NAMALWA (cell line): ENCODE data around the gene PTH2.

Experiments used
- DNase-seq: peaks from one replicate; pipeline ENCODE4 v3.0.0-alpha.2; 2015; ENCODE audit warnings: low spot score

PTH2 gene

GRCh38 chr19:49430678-49431329 lies 7.6 kb upstream of the PTH2 start:
- peak; percentile 64 for DNase-seq

DNA sequence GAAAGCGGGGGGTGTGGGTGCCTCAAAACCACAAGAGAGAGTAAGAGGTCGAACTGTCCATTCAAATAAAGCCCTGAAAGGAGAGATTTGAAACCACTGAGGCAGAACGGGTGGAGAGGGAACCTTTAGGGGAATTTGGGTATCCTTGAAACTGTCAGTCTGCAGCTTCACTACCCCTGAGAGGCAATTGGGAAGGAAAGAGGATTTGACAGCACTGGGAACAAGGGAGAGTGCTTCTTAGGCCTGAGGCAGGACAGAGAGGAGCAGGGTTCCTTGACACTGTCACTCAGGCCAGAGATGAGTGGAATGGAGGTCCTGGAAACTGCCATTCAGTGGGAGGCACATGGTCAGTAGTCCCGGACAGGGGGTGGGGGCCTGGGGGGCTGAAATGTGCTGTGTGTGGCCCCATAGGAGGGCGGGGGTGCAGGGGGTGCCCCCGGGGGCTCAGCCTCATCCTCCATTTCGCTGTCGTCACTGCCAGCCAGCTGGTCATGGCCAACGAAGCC lies 7.0 kb upstream of the PTH2 start:
- DNase-seq: no peak

DNA sequence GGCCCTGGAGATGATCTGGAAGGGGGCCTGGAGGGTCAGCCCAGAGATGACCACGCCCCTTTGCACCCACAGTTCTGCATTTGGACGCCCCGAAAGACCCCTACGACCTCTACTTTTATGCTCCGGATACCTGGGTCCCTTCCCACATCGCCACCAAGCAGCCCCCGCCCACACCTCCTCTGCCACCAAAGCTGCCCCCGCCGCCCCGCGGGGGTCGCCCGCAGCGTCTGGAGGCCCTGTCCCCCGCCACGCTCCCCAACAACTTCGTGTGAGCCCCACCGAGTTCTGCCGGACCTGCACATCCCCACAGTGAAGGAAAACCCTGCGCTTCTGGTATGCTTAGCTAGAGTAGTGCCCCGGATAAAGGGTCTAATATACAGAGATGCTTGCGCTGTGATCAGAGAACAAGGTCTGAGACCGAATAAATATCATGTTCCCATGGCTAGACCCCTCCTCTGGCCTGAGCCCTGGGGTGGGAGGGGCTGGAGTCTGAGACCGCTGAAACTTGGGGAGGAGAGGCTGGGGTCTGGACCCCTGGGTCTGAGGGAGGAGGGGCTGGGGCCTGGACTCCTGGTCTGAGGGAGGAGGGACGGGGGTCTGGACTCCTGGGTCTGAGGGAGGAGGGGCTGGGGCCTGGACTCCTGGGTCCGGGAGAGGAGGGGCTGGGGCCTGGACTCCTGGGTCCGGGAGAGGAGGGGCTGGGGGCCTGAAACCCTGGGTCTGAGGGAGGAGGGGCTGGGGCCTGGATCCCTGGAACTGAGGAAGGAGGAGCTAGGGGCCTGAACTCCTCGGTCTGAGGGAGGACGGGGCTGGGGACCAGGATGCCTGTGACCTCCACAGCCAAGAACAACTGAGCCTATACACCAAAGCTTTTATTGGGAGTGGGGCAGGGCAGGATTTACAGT lies 5.6 kb upstream of the PTH2 start:
- DNase-seq: no peak

- no peak for DNase-seq
Observed at GRCh38 chr19:49427855-49428546, 4.8 kb upstream of the PTH2 start.

DNA sequence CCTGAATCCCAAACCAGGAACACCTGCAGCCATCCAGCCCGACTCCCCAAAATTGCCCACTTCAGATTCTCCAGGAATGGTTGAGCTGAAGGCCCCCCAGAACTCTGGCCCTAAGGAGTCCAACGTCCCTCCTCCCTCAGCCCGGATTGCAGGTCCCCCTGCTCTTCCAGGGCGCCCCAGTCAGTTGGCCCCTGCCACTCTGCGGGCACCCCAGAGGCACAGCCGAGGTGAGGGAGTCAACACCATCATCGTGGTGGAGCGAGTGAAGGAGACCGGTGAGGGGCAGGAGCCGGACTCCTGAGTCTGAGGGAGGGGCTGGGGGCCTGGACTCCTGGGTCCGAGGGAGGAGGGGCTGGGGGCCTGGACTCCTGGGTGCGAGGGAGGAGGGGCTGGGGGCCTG lies 4.1 kb upstream of the PTH2 start:
- DNase-seq: no peak

GRCh38 chr19:49425922-49426592 lies 2.8 kb upstream of the PTH2 start:
- peak; percentile 38 for DNase-seq

- no peak for DNase-seq
Observed at GRCh38 chr19:49425178-49425577, 1.9 kb upstream of the PTH2 start, which contains the start of gene GFY. TSS of gene GFY (plus strand) at chr19:49425388. CDS start at chr19:49426431, 1,043 bp downstream.

DNA sequence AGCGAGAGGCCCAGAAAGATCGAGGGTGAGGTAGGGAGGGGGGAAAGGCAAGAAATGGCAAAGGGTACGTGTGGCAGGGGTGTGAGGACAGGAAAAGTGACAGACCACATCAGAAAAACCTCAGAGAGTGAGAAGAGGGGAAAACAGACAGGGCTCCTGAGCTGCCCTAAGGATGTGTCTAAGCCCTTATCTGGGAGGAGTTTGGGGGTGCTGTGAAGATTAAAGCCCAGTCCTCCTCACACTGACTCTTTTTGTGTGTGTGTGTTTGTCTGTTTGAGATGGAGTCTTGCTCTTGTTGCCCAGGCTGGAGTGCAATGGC lies 703 bp upstream of the PTH2 start:
- DNase-seq: no peak

- no peak for DNase-seq
Observed at GRCh38 chr19:49422407-49423070, 702 bp downstream of the PTH2 start.

- DNase-seq: no peak
Observed at GRCh38 chr19:49421878-49422202, 1.4 kb downstream of the PTH2 start.

GRCh38 chr19:49421039-49421877 lies 2.0 kb downstream of the PTH2 start:
- DNase-seq: peak; percentile 78

GRCh38 chr19:49420227-49420626 lies 3.0 kb downstream of the PTH2 start:
- DNase-seq: no peak

DNA sequence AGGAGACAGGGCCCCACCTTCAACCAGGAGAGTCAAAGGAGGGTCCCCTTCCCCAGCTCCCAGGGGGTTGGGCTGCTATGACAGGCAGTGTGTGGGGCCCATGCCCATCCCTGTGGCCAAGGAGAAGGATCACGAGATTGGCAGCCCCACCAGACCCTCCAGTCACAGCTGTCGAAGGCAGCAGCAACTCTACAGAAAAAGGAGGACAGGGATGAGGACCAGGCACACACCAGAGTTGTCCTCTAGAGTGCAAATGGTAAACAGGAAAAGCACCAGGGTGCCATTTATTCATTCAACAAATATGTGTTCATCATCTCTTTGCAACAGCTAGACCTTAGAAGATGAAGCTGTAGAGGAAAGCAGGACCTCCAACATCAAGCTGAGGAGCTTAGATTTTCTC lies 4.1 kb downstream of the PTH2 start:
- DNase-seq: no peak

DNA sequence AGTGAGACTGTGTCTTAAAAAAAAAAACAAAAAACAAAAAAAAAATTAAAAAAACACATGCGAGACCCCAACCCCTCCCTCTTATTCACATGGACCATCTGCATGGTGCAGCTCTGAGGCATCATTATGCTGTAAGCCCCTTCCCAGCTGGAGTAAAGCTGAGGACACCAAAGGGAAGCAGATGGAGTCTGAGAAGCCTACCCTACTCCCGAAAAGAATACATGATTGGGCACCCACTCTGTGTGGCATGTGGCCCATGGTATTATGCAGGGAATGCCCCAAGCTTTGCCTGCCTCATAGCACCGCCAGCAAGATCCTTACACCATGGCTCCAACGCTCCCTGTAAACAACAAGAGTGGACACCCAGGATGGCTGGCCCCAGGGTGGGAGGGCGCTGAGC lies 4.7 kb downstream of the PTH2 start:
- no peak for DNase-seq

DNA sequence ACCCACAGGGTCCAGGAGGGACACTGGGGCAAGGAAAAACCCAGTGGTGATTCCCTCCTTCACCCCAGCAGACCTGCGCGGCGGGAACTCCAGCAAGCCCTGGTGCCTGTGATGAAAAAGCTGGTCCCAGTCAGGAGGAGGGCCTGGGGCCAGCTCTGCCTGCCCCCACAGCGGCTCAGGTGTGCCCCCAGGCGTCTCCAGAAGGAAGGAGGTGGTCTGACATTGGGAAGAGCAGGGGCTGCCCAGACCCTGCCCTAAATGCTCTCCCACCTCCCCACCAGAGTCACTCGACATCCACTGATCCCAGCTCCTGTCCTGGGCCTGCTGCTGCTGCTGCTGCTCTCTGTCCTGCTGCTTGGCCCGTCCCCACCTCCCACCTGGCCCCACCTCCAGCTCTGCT lies 6.2 kb downstream of the PTH2 start:
- DNase-seq: no peak

- DNase-seq: no peak
Observed at GRCh38 chr19:49415810-49416200, 7.4 kb downstream of the PTH2 start.

GRCh38 chr19:49415102-49415809 lies 8.0 kb downstream of the PTH2 start:
- no peak for DNase-seq

- DNase-seq: no peak
Observed at GRCh38 chr19:49414256-49414655, 9.0 kb downstream of the PTH2 start.

GRCh38 chr19:49413348-49413747 lies 9.9 kb downstream of the PTH2 start:
- DNase-seq: no peak

GRCh38 chr19:49411681-49412326 lies 11.4 kb downstream of the PTH2 start:
- no peak for DNase-seq
